WI38 (cell line): ENCODE results near the gene INA.

Experiments
- H3K4me3 ChIP-seq: 2 replicates; pipeline ENCODE4 v1.5.1; 2011; ENCODE audit warnings: low read depth, mild to moderate bottlenecking, control low read depth, low read length
- TF ChIP-seq, protein P1 (sequence below): IDR thresholded peaks from 2 replicates; pipeline ENCODE4 v1.5.1; 2012; ENCODE audit warnings: low read depth, mild to moderate bottlenecking, control low read depth, low read length

The INA gene

GRCh38 chr10:103276896-103277712 lies at the start of gene INA:
Gene INA (plus strand): TSS chr10:103277138. CDS start chr10:103277212, 74 bp downstream.
- peak within 1 kb of the TSS; percentile 51 for H3K4me3 ChIP-seq

DNA sequence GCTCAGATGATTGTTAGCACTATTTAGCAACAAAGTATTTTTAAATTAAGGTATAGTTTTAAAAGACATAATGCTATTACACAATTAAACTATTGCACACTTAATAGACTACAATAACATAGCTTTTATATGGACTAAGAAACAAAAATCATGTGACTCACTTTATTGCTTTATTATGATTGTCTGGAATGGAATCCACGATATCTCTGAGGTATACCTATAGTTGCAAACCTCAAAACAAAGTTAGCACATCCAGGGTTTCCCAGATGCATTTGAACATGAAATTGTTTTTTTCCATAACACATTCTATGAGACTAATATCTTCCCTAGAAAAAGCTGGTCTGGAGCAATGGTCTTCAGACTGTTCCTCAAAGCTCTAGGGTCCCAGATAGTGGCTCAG lies 49.5 kb upstream of the INA start:
- no peak overlapping the region for H3K4me3 ChIP-seq
- TF ChIP-seq, protein P1, sequence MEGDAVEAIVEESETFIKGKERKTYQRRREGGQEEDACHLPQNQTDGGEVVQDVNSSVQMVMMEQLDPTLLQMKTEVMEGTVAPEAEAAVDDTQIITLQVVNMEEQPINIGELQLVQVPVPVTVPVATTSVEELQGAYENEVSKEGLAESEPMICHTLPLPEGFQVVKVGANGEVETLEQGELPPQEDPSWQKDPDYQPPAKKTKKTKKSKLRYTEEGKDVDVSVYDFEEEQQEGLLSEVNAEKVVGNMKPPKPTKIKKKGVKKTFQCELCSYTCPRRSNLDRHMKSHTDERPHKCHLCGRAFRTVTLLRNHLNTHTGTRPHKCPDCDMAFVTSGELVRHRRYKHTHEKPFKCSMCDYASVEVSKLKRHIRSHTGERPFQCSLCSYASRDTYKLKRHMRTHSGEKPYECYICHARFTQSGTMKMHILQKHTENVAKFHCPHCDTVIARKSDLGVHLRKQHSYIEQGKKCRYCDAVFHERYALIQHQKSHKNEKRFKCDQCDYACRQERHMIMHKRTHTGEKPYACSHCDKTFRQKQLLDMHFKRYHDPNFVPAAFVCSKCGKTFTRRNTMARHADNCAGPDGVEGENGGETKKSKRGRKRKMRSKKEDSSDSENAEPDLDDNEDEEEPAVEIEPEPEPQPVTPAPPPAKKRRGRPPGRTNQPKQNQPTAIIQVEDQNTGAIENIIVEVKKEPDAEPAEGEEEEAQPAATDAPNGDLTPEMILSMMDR: no peak

More at GRCh38 chr10:103276896-103277712, at the start of gene INA:
- TF ChIP-seq, protein P1: no peak

DNA sequence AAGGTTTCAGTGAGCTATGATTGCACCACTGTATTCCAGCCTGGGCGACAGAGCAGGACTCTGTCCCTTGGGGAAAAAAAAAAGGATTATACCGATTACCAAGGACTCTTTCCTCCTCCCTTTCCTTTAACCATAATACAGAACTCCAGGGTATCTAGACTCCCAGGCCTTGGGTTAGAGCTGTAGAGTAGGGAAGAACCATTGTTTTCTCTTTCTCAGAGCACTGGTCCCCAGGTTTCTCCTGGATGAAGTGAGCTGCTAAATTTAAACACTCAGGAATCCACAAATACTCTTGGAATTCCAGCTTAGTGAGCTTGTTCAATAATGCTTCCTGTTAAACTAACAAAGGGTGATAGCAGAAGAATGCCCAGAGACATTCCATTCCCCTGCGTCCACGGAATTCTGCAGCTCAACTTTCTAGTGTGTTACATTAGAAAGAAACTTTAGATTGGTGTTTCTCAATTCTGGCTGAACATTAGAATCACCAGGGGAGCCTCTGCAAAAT lies 45.8 kb upstream of the INA start:
- TF ChIP-seq, protein P1: no peak
- peak overlapping the region; percentile 16; the same call in 1 of the 2 replicates for H3K4me3 ChIP-seq

GRCh38 chr10:103232131-103232673 lies 44.7 kb upstream of the INA start:
- no peak overlapping the region for H3K4me3 ChIP-seq
- TF ChIP-seq, protein P1: no peak

DNA sequence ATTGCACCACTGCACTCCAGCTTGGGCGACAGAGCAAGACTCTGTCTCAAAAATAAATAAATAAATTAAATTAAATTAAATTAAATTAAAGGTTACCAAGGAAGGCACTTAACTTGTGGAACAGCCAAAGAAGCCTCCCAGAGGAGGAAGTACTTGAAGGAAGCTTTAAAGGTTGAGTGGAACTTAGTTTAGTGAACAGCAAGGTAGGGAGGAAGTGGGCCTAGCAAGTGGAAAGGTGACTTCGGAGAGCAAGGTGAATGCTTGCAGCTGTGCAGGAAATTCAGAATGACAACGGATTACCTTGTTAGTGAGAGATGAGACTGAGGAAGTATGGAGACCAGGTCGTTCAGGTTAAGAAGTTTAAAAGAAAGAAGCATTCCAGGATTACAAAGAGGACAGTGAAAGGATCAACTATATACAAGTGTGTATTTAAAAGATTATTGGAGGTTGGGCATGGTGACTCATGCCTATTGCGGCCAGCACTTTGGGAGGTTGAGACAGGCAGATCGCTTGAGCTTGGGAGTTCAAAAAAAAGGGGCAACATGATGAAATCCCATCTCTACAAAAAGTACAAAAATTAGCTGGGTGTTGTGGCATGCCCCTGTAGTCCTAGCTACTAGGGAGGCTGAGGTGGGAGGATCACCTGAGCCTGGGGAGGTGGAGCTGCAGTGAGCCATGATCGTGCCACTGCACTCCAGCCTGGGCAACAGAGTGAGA lies 44.0 kb upstream of the INA start:
- TF ChIP-seq, protein P1: no peak
- H3K4me3 ChIP-seq: no peak overlapping the region

DNA sequence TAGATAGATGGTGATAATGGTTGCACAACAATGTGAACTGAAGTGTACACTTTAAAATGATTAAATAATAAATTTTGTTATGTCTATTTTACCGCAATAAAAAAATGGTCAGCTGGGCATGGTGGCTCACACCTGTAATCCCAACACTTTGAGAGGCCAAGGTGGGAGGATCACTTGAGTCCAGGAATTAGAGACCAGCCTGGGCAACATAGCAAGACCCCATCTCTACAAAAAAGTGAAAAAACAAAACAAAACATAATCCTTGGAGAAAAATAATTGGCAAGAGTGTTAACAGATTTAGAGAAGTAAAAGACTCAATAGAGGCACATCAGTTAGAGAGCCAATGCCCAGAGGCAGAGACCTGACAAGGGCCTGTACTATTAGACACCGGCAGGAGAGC lies 41.2 kb upstream of the INA start:
- no peak overlapping the region for H3K4me3 ChIP-seq
- TF ChIP-seq, protein P1: no peak
